Measurements from ENCODE around the gene MAP3K4.
"Not testable (repeated sequence)": the region's sequence is repeated elsewhere in the genome, so short reads cannot be mapped to it uniquely, and the experiment has no call there.

Gene MAP3K4

DNA sequence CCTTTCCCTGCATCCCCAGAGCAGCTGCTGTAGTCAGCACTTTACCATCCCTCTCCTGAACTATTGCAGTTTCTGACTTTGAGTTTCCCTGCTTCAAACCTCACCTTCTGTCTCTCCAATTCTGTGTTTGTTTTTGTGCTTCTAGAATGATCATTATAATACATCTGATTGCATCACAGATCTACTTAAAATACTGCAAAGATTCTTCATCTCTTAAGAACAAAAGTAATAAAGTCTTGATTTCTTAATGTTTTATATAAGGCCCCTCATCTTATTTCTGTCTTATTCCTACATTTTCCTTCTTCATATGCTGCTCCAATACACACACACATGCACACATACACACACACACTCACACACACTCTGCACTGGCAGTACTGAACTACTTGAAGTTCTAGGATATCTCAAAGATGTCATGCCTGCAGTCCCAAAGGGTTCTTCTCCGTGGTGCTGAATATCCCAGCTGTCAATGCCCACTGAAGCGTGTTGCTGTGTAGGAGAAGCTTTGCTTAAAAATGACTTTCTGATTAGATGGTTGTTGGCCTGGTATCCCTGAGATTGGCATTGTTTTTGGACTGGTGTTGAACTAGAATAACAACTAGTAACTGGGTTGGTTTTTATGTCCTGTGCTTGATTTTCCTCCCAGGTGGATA lies 97.2 kb downstream of the MAP3K4 start:
- DNase-seq, result no peak

DNA sequence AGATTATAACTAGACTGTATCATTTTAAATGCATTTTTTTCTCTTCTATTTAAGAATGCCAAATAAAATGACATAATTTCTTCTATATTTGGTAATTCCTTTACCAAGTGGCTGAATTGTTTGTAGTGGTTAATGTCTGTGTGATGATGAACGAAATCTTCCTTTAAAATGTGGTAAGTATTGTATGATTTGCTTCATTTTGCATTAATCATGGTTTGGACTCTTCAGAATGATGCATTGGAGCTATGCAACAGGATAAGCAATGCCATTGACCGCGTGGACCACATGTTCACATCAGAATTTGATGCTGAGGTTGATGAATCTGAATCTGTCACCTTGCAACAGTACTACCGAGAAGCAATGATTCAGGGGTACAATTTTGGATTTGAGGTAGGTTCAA lies 99.6 kb downstream of the MAP3K4 start:
- DNase-seq, result no peak

DNA sequence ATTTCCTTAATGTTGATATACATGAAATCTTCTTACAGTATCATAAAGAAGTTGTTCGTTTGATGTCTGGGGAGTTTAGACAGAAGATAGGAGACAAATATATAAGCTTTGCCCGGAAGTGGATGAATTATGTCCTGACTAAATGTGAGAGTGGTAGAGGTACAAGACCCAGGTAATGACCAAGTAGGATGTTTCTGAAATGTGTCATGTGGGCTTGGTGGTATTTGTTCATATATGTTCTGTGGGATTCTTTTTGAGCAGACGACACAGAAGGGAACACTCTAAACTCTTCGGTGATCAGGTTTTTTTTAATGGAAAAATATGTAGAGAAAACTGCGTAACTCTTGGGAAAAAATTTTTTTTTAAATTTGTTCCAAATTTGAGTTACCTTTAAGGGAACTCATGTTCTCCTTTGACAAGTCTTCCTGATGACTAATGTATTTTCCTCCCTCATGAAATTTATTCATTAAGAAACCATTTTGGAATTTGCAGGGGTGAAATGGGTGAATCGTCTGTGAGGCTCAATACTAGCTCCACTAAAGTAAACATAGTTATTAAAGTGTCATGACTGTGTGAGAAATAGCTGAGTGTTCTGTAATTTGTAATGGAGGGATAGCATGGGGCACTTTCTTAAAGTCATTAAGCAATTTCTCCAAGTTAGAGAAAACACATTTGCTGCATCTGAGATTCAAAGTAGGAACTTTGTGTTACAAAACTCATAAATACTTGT lies 100.6 kb downstream of the MAP3K4 start:
- no peak for DNase-seq

DNA sequence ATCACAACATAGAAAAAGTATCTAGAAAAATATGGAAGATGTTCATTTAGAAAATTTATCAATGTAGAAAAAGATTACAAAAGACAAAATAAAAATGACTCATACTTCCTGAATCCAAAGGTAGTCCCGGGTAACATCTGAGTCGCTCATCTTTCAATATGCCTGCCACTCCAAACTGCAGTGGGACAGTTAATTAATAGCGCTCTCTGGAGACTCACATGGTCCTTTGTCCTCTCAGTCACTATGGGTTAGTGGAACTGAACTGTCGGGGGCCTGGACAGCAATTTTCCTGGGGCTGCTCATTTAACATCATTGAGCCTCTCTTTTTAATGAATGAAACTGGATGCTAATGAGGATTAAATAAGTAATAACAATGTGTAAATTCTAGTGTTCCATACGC lies 103.4 kb downstream of the MAP3K4 start:
- no peak for DNase-seq

DNA sequence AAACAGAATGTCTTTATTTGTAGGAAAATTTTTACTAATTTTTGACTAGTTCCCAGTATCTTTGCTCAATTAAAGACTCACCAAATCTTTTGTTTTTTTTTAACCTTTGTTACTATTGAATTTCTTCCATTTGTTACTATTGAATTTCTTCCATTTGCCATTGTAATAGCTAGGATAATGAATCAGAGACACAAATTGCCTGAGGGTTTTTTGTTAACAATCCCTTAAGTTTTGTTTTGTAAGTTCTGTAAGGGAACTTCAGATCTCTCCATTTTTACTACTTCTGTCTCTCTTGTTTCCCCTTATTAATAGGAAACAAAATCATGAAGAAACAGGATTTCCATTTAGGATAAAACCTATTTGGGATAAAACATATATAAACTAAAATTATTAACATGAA lies 104.3 kb downstream of the MAP3K4 start:
- no peak for DNase-seq

DNA sequence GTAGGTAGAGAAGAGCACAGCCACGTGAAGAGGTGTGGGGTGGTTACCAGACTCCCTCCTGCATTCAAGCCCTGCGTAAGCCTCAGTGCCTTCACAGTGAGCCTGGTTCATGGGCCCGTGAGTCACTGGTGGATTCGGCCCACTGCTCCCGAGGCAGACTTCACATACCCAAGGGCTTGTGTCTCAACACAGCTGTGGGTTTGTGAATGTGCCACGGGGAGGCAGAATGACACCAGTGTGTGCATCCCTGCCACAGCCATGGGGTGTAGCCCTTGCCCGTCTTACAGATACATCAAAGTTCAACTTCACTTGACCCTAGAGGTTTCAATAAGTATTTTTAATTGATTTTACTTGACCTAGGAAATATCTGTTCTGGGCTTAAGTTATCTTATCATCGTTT lies 108.5 kb downstream of the MAP3K4 start:
- DNase-seq, result no peak

DNA sequence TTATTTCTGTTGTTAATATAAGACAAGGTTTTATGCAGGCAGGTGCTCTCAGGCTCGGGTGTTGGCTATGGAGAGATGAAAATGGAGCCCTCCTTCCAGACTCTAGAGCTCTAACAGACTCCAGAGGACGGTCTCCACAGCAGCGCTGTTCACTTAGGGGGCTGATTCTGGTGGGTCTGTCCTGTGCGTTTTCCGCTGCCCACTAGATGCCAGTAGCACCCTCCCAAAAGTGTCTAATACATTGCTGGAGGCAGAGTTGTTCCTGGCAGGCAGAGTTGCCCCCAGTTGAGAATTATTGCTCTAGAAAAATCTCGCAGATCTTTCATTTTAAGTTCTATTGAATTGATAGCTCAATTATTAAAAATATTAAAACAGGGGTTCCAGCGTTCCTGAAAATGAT lies 109.9 kb downstream of the MAP3K4 start:
- DNase-seq, result no peak

DNA sequence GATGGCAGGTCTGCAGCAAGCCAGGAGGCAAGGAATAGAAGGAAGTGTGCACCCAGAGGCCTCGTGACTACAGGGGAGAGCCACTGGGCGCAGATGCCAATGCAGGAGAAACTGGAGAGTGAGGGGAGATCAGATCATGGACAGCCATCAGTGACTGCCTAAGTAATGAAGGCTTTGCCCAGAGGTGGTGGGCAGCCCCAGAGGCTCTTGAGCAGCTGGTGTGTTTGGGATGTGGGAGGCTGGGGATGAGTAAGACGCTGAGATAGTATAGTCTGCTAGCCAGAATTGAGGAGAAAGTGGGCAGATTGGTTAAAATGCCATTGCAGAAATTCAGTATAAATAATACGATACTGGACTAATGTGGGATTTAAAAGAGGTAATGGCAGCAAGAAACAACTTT lies 111.9 kb downstream of the MAP3K4 start:
- DNase-seq, result no peak

DNA sequence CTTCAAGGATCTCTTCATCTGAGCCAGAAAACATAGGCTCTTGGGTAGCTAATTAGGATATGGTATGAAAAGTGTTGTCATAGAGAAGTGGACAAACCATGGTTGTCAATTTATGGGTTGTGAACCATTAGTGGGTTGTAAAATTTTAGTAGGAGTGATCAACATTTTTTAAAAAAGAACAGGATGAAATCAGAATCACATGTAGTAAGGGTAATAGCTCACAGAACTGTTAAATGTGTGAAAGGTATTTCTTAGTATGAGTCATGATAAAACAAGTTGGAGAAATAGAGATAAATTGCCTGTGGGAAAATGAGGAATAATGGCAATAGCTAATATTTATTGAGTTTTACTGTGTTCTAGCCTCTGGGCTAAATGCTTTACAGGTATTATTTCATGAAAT lies 113.4 kb downstream of the MAP3K4 start:
- no peak for DNase-seq

DNA sequence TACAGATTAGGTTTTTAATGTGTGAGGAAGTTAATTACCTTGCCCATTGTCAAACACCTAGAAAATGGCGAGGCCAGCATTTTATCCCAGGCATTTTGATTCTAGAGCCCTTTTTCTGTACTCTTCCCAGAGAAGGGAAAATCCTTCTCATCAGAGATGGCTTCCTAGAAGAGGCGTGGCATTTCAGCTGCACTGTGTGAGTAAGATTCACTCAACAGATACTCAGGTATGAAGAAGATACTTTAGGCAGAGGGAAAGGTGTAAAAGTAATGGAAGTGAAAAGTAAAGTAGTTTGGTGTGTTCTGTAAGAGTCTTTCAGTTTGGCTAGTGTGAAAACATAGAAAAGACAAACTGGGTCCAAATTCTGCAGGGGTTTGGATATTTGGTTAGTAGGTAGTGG lies 113.8 kb downstream of the MAP3K4 start:
- DNase-seq, result no peak

DNA sequence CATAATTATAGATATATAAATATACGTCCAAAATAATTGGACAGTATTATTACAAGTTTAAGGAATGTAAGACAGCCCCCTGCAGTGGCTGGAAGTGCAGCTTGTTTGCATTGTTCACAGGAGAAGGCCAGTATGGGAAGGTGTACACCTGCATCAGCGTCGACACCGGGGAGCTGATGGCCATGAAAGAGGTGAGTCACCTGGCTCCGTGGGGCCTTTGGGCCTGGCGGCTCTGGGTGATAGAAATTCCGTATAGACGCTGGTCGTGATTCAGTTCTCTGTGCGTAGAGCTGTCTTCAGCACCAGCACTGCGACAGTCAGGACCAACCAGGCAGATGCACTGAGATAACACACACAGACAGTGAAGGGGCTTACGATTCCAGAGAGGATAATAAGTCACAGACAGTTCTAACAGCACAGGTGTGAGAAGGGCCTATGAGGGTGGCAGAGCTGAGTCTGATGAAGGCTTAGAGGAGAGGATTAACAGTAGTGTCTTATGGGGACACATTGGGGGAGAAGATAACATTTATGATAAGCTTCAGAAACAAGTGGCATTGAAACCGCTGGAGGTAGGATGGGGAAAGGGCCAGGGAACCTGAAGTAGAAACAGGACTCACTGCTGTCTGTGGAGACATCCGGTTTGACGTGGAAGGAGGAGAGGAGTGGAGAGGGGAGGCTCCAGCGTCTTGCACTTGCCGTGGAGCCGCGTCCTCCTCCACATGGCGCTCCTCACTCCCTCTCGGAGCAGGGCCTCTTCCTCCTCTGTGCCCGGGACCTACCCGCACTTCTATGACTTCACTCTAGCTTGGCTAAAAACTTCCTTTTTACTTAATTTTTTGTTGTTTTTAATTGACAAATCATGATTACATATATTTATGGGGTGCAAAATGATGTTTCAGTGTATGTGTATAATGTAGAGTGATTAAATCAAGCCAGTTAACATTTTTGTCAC lies 116.5 kb downstream of the MAP3K4 start:
- no peak for DNase-seq

DNA sequence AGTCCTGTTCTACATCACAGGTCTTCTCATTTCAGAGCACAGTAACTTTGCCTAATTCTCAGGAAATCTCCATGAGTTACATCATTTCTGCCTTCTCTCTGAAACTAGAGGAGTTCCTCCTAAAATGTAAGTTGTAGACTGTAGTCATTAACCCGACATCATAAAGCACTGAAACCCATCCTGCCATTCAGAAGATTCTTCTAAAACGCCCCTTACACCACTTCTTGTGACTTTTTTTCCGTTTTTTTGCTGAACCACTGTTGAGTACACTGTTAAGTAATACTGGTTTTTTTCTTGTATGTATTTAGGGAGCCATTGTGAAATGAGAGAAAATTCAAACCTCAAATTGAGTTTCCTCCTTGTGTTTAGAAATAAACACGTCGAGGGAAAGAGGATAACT lies 117.3 kb downstream of the MAP3K4 start:
- no peak for DNase-seq

DNA sequence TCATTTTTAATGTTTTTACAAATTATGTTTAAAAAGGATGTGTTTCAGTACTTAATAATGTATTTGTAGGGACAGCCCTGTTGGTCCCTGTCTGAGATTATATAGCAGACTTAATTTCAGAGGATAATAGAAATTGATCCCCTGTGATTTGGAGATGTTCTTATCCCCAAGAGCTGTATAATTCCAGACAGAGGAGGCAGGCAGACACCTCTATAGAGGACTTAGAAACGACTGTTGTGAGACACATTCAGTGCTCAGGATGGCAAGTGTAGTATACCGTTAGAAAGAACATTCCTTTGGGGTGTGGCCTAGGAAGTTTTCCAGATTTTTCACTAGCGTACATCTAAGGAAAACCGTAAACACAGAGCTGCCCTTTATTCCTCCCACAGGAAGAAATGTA lies 117.8 kb downstream of the MAP3K4 start:
- DNase-seq, result no peak

DNA sequence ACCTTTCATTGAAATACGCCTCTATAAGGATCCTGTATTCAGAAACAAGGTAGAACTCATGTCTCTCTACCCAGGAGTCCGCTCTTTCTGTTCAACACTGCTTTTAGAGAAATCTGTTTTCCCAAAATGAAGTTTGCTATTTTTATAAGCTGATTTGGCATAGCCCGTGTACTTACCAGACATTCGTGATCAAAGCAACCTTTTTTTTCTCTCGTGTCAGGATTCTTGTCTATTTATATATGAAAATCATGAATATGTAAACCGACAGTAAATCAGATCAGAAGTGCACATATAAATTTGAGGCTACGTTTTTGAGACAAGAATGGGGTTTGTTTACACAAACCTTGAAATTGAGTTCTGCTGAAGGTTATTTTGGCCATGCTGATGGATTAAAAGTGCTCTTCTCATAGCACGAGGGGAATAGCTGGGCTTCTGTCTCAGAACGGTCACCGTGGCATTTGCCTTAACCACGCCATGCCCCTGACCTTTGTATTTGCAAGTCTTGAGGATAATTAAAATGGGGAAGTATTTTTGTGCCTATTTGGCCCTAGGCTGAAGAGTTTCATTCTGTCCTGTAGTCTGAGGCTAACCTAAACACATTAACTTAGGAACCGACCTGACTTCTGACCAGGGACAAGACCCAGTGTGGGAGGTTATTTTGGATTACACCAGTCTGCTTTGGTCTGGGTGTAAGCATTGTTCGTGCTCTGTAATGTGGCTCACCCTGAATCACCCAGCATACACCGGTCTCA lies 118.6 kb downstream of the MAP3K4 start:
- no peak for DNase-seq

DNA sequence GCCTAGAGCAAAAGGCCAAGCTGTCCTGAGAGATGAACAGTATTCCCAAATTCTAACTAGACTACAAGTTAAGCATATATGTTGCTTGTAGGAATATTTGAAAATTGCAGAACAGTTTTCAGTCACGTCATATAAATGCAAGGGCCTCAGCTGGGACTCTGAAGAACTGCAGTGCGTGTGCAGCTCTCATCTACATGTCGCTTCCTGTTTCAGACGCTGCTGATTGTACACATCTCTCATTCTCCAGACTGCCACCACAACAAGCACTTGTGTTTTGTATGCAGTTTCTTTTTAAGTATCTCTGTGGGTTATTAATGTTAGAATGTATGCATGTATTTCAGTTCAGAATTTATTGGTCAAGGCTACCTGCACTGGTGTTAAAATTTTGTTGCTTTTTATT lies 119.7 kb downstream of the MAP3K4 start:
- DNase-seq, result no peak

DNA sequence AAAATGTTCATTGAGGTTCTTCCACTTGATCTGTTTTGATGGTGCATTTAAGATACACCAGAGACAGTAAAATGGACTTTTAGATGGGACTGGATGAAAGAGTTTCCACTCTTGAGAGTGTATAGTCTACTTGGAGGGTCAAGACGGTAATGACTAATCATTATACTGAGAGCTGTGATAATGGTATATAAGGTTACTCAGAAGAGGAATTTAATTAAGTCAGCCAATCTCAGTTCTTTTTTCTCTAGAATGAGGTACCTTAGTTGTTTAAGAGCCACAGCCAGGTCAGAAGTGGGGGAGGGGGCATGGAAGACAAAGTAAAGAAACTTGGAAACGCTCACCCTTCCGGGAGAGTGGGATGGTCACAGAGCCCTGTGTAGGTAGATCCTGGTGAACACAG lies 123.9 kb downstream of the MAP3K4 start:
- no peak for DNase-seq

DNA sequence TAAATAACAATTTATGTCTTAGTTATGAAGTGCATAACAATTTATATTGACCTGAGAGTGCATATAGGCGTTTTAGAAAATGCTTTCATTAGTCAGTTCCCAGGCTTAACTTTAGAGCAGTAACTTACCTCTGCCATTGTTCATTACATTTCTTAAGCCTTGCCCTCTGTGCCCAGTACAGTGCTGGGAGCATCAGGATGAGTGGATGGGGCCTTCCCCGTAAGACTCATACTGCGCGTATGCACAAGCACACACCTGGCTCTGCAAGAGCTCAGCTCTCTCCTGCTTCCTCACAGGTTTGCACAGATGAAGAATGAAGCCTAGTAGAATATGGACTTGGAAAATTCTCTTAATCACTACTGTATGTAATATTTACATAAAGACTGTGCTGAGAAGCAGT lies 125.0 kb downstream of the MAP3K4 start:
- DNase-seq, result no peak

DNA sequence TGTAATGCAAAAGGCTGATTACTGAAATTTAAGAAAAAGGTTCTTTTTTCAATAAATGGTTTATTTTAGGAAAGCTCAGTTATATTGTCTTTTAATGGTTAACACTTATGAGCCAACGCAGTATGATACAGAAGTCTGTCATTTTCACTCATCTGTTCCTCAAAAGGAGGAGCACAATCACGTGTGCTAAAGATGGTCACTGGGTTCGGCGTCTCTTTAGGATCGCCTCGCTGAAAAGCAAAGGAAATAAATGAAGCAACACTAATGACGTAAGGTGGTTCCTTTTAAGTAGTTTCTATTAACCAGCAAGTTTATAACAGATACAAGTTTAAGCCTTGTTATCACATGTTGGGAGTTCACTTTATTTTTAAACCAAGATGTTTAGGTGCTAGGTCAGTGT lies 125.7 kb downstream of the MAP3K4 start:
- DNase-seq, result no peak

DNA sequence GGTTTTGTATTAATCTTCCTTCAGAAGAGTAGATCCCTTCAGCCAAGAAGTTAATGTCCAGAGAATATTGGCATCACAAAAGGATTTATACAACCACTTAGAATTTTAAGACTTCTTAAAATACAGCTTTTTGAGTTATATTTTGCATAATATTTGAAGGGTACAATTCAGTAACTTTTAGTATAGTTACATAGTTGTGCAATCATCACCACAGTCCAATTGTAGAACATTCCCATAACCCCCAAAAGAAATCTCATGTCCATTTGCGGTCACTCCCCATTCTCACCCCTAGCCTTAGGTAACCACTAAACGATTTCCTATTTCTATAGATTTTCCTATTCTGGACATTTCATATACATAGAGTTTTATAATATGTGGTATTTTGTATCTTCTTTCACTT lies 126.4 kb downstream of the MAP3K4 start:
- DNase-seq, result no peak

DNA sequence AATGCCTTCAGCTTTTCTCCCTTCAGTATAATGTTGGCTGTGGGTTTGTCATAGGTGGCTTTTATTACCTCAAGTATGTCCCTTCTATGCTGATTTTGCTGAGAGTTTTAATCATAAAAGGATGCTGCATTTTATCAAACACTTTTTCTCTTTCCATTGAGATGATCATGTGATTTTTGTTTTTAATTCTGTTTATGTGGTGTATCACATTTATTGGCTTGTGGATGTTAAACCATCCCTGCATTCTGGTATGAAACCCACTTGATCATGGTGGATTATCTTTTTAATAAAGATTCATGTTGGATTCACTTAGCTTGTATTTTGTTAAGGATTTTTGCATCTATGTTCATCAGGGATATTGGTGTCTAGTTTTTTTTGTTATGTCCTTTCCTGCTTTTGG lies 131.8 kb downstream of the MAP3K4 start:
- DNase-seq, result not testable (repeated sequence)

DNA sequence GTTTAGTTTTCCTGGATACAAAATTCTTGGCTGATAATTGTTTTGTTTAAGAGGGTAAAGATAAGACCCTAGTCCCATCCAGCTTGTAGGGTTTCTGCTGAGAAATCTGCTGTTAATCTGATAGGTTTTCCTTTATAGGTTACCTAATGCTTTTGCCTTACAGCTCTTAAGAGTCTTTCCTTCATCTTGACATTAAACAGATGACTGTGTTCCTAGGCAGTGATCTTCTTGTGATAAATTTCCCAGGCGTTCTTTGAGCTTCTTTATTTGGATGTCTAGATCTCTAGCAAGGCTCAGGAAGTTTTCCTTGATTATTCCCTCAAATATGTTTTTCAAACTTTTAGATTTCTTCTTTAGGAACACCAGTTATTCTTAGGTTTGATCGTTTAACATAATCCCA lies 134.0 kb downstream of the MAP3K4 start:
- DNase-seq, result no peak

DNA sequence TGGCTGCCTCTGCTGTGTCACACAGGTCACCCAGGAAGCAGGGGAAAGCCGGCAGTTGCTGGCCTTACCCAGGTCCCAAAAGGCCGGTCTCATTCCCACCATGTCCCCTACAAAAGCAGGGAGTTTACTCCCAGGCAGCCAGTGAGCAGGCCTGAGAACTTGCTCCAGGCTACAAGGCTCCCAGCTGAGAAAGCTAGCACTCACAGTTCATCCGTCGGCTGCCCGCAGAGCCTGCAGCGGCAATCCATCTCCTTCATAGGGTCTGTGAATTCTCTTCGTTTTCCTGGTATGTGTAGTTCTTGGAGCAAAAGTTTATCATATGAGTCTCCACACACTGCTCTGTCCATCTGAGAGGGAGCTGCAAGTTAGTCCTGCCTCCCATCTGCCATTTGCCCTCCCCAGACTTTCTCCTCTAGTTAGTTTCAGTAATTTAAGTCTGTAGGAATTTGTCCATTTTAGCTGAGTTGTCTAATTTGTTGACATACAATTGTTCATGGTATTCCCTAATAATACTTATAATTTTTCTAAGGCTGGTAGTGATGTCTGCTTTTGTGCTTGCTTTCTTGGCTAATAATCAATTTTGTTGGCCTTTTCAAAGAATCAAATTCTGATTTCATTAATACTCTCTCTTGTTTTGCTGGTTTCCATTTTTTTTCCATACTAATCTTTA lies 135.6 kb downstream of the MAP3K4 start:
- no peak for DNase-seq

DNA sequence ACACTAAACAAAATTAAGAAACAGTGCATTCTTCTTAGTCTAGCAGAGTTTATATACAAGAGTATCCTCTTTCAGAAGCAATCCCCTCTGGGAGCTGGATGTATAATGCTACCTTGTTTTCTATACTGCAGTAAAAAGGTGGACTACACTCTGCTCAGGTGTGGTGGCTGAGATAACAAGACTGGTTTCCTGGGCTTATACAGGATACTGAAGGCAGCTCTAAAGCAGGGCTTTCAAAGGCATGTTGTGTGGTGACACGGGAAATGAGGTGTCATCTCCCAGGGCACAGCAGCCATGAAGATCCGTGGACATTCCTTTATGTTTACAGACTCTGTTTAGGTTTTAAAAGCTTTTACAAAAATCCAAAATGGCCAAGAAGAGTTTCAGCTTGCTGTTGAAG lies 136.7 kb downstream of the MAP3K4 start:
- DNase-seq, result no peak

Data from RPMI8226 (cell line).